Smooth muscle cell (in vitro differentiated cells): ENCODE data around the gene SCN10A. TPM values are rescaled to one million over a fixed set of nuclear protein-coding genes. Genes with fewer than 3 reads are reported as not detected.

Experiments used
- DNase-seq: peaks from one replicate; lab custom pipeline; 2025; ENCODE audit not compliant: unreplicated experiment; lab: John Stamatoyannopoulos, UW
- H2AFZ ChIP-seq: fragments of 200-600 bp; sonication (generic); 2 replicates; pipeline ENCODE4 v1.6.0; 2016; ENCODE audit warnings: antibody characterized with exemption, low read depth, mild to moderate bottlenecking
- H3F3A ChIP-seq: fragments of 200-600 bp; sonication (generic); 2 replicates; pipeline ENCODE4 v1.6.0; 2017; ENCODE audit warnings: antibody characterized with exemption, low read depth
- H3K27ac ChIP-seq: fragments of 200-600 bp; sonication (generic); 2 replicates; pipeline ENCODE4 v1.5.1; 2016; ENCODE audit warnings: low read depth, mild to moderate bottlenecking
- H3K27me3 ChIP-seq: fragments of 200-600 bp; sonication (generic); 2 replicates; pipeline ENCODE4 v1.6.1; 2016; ENCODE audit warnings: low read depth, mild to moderate bottlenecking
- H3K36me3 ChIP-seq: fragments of 200-600 bp; sonication (generic); 2 replicates; pipeline ENCODE4 v1.5.1; 2016; ENCODE audit warnings: low read depth
- H3K4me1 ChIP-seq: fragments of 200-600 bp; sonication (generic); 2 replicates; pipeline ENCODE4 v1.5.1; 2016; ENCODE audit warnings: low read depth
- H3K4me2 ChIP-seq: fragments of 200-600 bp; sonication (generic); 2 replicates; pipeline ENCODE4 v1.6.0; 2016; ENCODE audit warnings: mild to moderate bottlenecking
- H3K4me3 ChIP-seq: fragments of 200-600 bp; sonication (generic); 2 replicates; pipeline ENCODE4 v1.5.1; 2016; ENCODE audit warnings: mild to moderate bottlenecking
- H3K79me2 ChIP-seq: fragments of 200-600 bp; sonication (generic); 2 replicates; pipeline ENCODE4 v1.6.0; 2016; ENCODE audit warnings: low read depth, mild to moderate bottlenecking
- H3K9ac ChIP-seq: fragments of 200-600 bp; sonication (generic); 2 replicates; pipeline ENCODE4 v1.6.0; 2016; ENCODE audit warnings: low read depth
- H3K9me3 ChIP-seq: fragments of 200-600 bp; sonication (generic); replicated peaks from 2 replicates; pipeline ENCODE4 v1.5.1; 2016; ENCODE audit warnings: low read depth
- H4K20me1 ChIP-seq: fragments of 200-600 bp; sonication (generic); 2 replicates; pipeline ENCODE4 v1.6.0; 2016; ENCODE audit warnings: low read depth
- CTCF ChIP-seq: fragments of 200-600 bp; sonication (generic); IDR thresholded peaks from 2 replicates; pipeline ENCODE4 v1.5.1; 2017; ENCODE audit warnings: borderline replicate concordance, mild to moderate bottlenecking, antibody characterized with exemption; ENCODE audit not compliant: insufficient read depth, poor library complexity, severe bottlenecking
- WGBS: methylation state at CpG from one replicate; pipeline ENCODE4 v1.1.7; 2016; ENCODE audit warnings: low lambda C conversion rate; 5-methylcytosine and 5-hydroxymethylcytosine counted together
- polyA plus RNA-seq: library from polyadenylated mRNA; unstranded; fragments of >200 nt; fragmentation: Nextera tagmentation; extraction: Ambion mirVana; gene quantifications from 2 replicates; pipeline ENCODE4 v1.2.1, GENCODE V29; 2016
- total RNA-seq: library from RNA; depleted of rRNA; stranded (reverse); fragments of >200 nt; gene quantifications from 2 replicates; pipeline ENCODE4 v1.2.3, GENCODE V29; 2014

The SCN10A gene
- total and polyA plus RNA-seq, 2 experiments from 2014 or later: not detected

GRCh38 chr3:38827791-38828190, 11.8 kb upstream of the SCN10A start:
- Histone ChIP-seq H3K27ac (no peak overlapping the region), H2AFZ (no peak overlapping the region), H3K9me3 (no peaks in the 10 kb centered on the region), H3K36me3 (no peaks in the 10 kb centered on the region), H3K4me1 (no peaks in the 10 kb centered on the region), H3K79me2 (no peaks in the 10 kb centered on the region), H3K4me2 (no peak overlapping the region), H3F3A (peaks cover 4% of the 10 kb centered on the region), H4K20me1 (no peaks in the 10 kb centered on the region), H3K4me3 (no peak overlapping the region), H3K9ac (no peak overlapping the region), H3K27me3 (no peaks in the 10 kb centered on the region)
- no peak for TF ChIP-seq CTCF
- no peak for DNase-seq

GRCh38 chr3:38826001-38826400, 10.0 kb upstream of the SCN10A start:
- no peak overlapping the region for H2AFZ ChIP-seq
- H3K79me2 ChIP-seq: no peaks in the 10 kb centered on the region
- DNase-seq: no peak
- no peaks in the 10 kb centered on the region for H4K20me1 ChIP-seq
- no peak overlapping the region for H3K4me2 ChIP-seq
- H3K36me3 ChIP-seq: no peaks in the 10 kb centered on the region
- H3F3A ChIP-seq: peaks cover 4% of the 10 kb centered on the region
- no peak overlapping the region for H3K9ac ChIP-seq
- H3K4me1 ChIP-seq: no peaks in the 10 kb centered on the region
- WGBS: 89% methylated on average over 2 of the region's 2 CpGs
- H3K9me3 ChIP-seq: no peaks in the 10 kb centered on the region
- no peak overlapping the region for H3K4me3 ChIP-seq
- H3K27ac ChIP-seq: no peak overlapping the region
- H3K27me3 ChIP-seq: peaks cover 5% of the 10 kb centered on the region
- TF ChIP-seq CTCF: no peak

GRCh38 chr3:38824349-38824748, 8.3 kb upstream of the SCN10A start:
- Histone ChIP-seq H3K36me3 (no peaks in the 10 kb centered on the region), H3K9me3 (no peaks in the 10 kb centered on the region), H3K27me3 (peaks cover 5% of the 10 kb centered on the region), H2AFZ (no peak overlapping the region), H3K27ac (no peak overlapping the region), H4K20me1 (no peaks in the 10 kb centered on the region), H3K4me1 (no peaks in the 10 kb centered on the region), H3K4me2 (no peak overlapping the region), H3K79me2 (no peaks in the 10 kb centered on the region), H3K4me3 (no peak overlapping the region), H3K9ac (no peak overlapping the region), H3F3A (peaks cover 4% of the 10 kb centered on the region)
- WGBS: 82% methylated on average over 4 of the region's 4 CpGs
- DNase-seq: no peak
- no peak for TF ChIP-seq CTCF

GRCh38 chr3:38823722-38824121, 7.7 kb upstream of the SCN10A start:
- TF ChIP-seq CTCF: no peak
- H3K9me3 ChIP-seq: no peaks in the 10 kb centered on the region
- H3F3A ChIP-seq: no peaks in the 10 kb centered on the region
- no peak overlapping the region for H3K9ac ChIP-seq
- peaks cover 5% of the 10 kb centered on the region for H3K27me3 ChIP-seq
- no peak for DNase-seq
- no peaks in the 10 kb centered on the region for H3K79me2 ChIP-seq
- no peak overlapping the region for H3K27ac ChIP-seq
- no peak overlapping the region for H3K4me3 ChIP-seq
- 79% methylated on average over 8 of the region's 8 CpGs for WGBS
- no peaks in the 10 kb centered on the region for H3K4me1 ChIP-seq
- H3K4me2 ChIP-seq: no peak overlapping the region
- H4K20me1 ChIP-seq: no peaks in the 10 kb centered on the region
- no peak overlapping the region for H2AFZ ChIP-seq
- no peaks in the 10 kb centered on the region for H3K36me3 ChIP-seq
